HUES64 (cell line): ENCODE measurements around the gene SH2B3.

Experiments used
- H3K27ac ChIP-seq: 2 replicates; pipeline ENCODE4 v1.7.0; 2013; ENCODE audit warnings: low read depth, low read length, inconsistent platforms
- H3K27me3 ChIP-seq: 2 replicates; pipeline ENCODE4 v1.6.1; 2013; ENCODE audit warnings: mild to moderate bottlenecking, low read length; ENCODE audit not compliant: insufficient read depth
- H3K36me3 ChIP-seq: 2 replicates; pipeline ENCODE4 v1.6.1; 2013; ENCODE audit warnings: mild to moderate bottlenecking, low read length; ENCODE audit not compliant: insufficient read depth
- H3K4me1 ChIP-seq: 2 replicates; pipeline ENCODE4 v1.6.1; 2013; ENCODE audit warnings: mild to moderate bottlenecking, low read length, moderate library complexity; ENCODE audit not compliant: insufficient read depth
- H3K4me3 ChIP-seq: 2 replicates; pipeline ENCODE4 v1.5.1; 2013; ENCODE audit warnings: mild to moderate bottlenecking, low read length, moderate library complexity
- H3K9ac ChIP-seq: 2 replicates; pipeline ENCODE4 v1.6.1; 2013; ENCODE audit warnings: mild to moderate bottlenecking, low read depth, low read length
- H3K9me3 ChIP-seq: 2 replicates; pipeline ENCODE4 v1.6.1; 2013; ENCODE audit warnings: low read depth, low read length; ENCODE audit not compliant: insufficient read depth
- WGBS: fragments of 150-250, 120-280 bp; methylation state at CpG from one replicate; pipeline ENCODE4 v1.1.7; 2013; ENCODE audit warnings: missing lambda C conversion rate; 5-methylcytosine and 5-hydroxymethylcytosine counted together

Gene SH2B3

GRCh38 chr12:111424189-111424792 is 18.6 kb downstream of the SH2B3 start:
- Histone ChIP-seq H3K4me1 (peaks cover 18% of the 10 kb centered on the region), H3K9me3 (no peaks in the 10 kb centered on the region), H3K36me3 (peaks cover 19% of the 10 kb centered on the region), H3K27ac (peak overlapping the region; percentile 58; the same call in 1 of the 2 replicates), H3K4me3 (no peak overlapping the region), H3K27me3 (no peaks in the 10 kb centered on the region), H3K9ac (no peak overlapping the region)
- WGBS: 94% methylated on average over 11 of the region's 11 CpGs

GRCh38 chr12:111424793-111425251 is 19.1 kb downstream of the SH2B3 start:
- no peaks in the 10 kb centered on the region for H3K9me3 ChIP-seq
- peaks cover 18% of the 10 kb centered on the region for H3K4me1 ChIP-seq
- peak overlapping the region; percentile 58; the same call in 1 of the 2 replicates for H3K27ac ChIP-seq
- H3K4me3 ChIP-seq: no peak overlapping the region
- 90% methylated on average over 6 of the region's 6 CpGs for WGBS
- no peak overlapping the region for H3K9ac ChIP-seq
- H3K36me3 ChIP-seq: peaks cover 14% of the 10 kb centered on the region
- H3K27me3 ChIP-seq: no peaks in the 10 kb centered on the region

GRCh38 chr12:111425655-111426054 is 19.9 kb downstream of the SH2B3 start:
- Histone ChIP-seq H3K4me3 (no peak overlapping the region), H3K9ac (no peak overlapping the region), H3K27me3 (no peaks in the 10 kb centered on the region), H3K9me3 (no peaks in the 10 kb centered on the region), H3K36me3 (peaks cover 5% of the 10 kb centered on the region), H3K4me1 (peaks cover 18% of the 10 kb centered on the region), H3K27ac (no peak overlapping the region)
- WGBS: 92% methylated on average over 8 of the region's 8 CpGs

GRCh38 chr12:111426344-111427185 is 20.8 kb downstream of the SH2B3 start:
- Histone ChIP-seq H3K27ac (no peak overlapping the region), H3K9ac (no peak overlapping the region), H3K9me3 (no peaks in the 10 kb centered on the region), H3K4me3 (no peak overlapping the region), H3K27me3 (no peaks in the 10 kb centered on the region), H3K36me3 (no peaks in the 10 kb centered on the region), H3K4me1 (peaks cover 23% of the 10 kb centered on the region)
- WGBS: 87% methylated on average over 11 of the region's 11 CpGs

- Histone ChIP-seq H3K27ac (no peak overlapping the region), H3K9me3 (no peaks in the 10 kb centered on the region), H3K36me3 (0 out of 2 replicates have a peak, but pooled peaks cover under 1% of the 10 kb centered on the region), H3K27me3 (no peaks in the 10 kb centered on the region), H3K4me3 (no peak overlapping the region), H3K9ac (no peak overlapping the region), H3K4me1 (peaks cover 17% of the 10 kb centered on the region)
- 96% methylated on average over 7 of the region's 7 CpGs for WGBS
Measured at GRCh38 chr12:111427417-111428074, 21.8 kb downstream of the SH2B3 start.

- H3K9ac ChIP-seq: no peak overlapping the region
- no peaks in the 10 kb centered on the region for H3K27me3 ChIP-seq
- 0 out of 2 replicates have a peak, but pooled peaks cover 4% of the 10 kb centered on the region for H3K36me3 ChIP-seq
- H3K9me3 ChIP-seq: no peaks in the 10 kb centered on the region
- 96% methylated on average over 9 of the region's 9 CpGs for WGBS
- peaks cover 17% of the 10 kb centered on the region for H3K4me1 ChIP-seq
- H3K4me3 ChIP-seq: no peak overlapping the region
- H3K27ac ChIP-seq: no peak overlapping the region; the same call in 1 of the 2 replicates
Measured at GRCh38 chr12:111428081-111428727, 22.5 kb downstream of the SH2B3 start.

GRCh38 chr12:111428728-111429175 is 23.0 kb downstream of the SH2B3 start:
- Histone ChIP-seq H3K36me3 (0 out of 2 replicates have a peak, but pooled peaks cover 4% of the 10 kb centered on the region), H3K27ac (no peak overlapping the region; the same call in 1 of the 2 replicates), H3K27me3 (no peaks in the 10 kb centered on the region), H3K9me3 (no peaks in the 10 kb centered on the region), H3K4me3 (no peak overlapping the region), H3K9ac (no peak overlapping the region), H3K4me1 (peaks cover 17% of the 10 kb centered on the region)
- WGBS: 81% methylated on average over 16 of the region's 21 CpGs

GRCh38 chr12:111429828-111430432 is 24.2 kb downstream of the SH2B3 start:
- Histone ChIP-seq H3K27ac (no peak overlapping the region), H3K27me3 (no peaks in the 10 kb centered on the region), H3K36me3 (0 out of 2 replicates have a peak, but pooled peaks cover 4% of the 10 kb centered on the region), H3K9ac (no peak overlapping the region), H3K9me3 (no peaks in the 10 kb centered on the region), H3K4me3 (no peak overlapping the region), H3K4me1 (peaks cover 20% of the 10 kb centered on the region)
- WGBS: 90% methylated on average over 21 of the region's 21 CpGs

- Histone ChIP-seq H3K4me3 (no peak overlapping the region), H3K9ac (no peak overlapping the region), H3K27me3 (no peaks in the 10 kb centered on the region), H3K27ac (peak overlapping the region; percentile 29; the same call in 1 of the 2 replicates), H3K36me3 (0 out of 2 replicates have a peak, but pooled peaks cover 4% of the 10 kb centered on the region), H3K9me3 (no peaks in the 10 kb centered on the region), H3K4me1 (peaks cover 23% of the 10 kb centered on the region)
- WGBS: 90% methylated on average over 16 of the region's 17 CpGs
Measured at GRCh38 chr12:111430433-111431353, 25.0 kb downstream of the SH2B3 start.
